ENCODE results near the gene GYPE.
"Not testable (repeated sequence)": the region's sequence is repeated elsewhere in the genome, so short reads cannot be mapped to it uniquely, and the experiment has no call there.

Gene GYPE

DNA sequence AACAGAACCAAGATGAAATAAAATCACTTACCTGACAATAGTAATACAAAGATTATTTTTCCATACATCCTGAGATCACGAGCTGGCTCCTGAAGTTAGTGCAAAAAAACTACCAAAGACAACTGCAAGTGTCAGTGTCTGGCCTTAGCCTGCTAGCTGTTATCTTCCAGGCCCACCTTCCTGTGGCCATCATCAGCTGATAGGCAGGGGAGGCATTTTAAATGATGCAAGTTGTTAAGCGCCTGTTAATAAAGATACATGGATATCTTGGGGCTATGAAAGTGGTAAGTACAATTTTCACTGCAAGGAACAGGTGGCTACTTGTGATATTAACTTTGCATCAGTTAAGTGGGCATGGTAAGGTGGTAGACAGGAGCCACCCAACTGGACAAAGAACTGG is at the start of gene GYPE:
TSS of gene GYPE (minus strand) at position 120 of the 400 bp plus-strand sequence. CDS start at position 68, 52 bp downstream.
- not testable (repeated sequence) for H3K27me3 Mint-ChIP-seq; DNase-seq (ENCODE audit: low spot score in 2 of 2); ATAC-seq (replicated peaks; ENCODE audit: extremely low read depth, poor library complexity, severe bottlenecking); H3K4me3 Mint-ChIP-seq; H3K27ac Mint-ChIP-seq (ENCODE audit: low read depth); H3K4me1 Mint-ChIP-seq; H3K9me3 Mint-ChIP-seq; H3K36me3 Mint-ChIP-seq (ENCODE audit: insufficient read depth)

- not testable (repeated sequence) for H3K4me3 Mint-ChIP-seq; H3K9me3 Mint-ChIP-seq; H3K36me3 Mint-ChIP-seq (ENCODE audit: insufficient read depth); H3K4me1 Mint-ChIP-seq; ATAC-seq (replicated peaks; ENCODE audit: extremely low read depth, poor library complexity, severe bottlenecking); H3K27ac Mint-ChIP-seq (ENCODE audit: low read depth); DNase-seq (ENCODE audit: low spot score in 2 of 2); H3K27me3 Mint-ChIP-seq
Measured at GRCh38 chr4:143951458-143951972, 46.2 kb upstream of the GYPE start.

DNA sequence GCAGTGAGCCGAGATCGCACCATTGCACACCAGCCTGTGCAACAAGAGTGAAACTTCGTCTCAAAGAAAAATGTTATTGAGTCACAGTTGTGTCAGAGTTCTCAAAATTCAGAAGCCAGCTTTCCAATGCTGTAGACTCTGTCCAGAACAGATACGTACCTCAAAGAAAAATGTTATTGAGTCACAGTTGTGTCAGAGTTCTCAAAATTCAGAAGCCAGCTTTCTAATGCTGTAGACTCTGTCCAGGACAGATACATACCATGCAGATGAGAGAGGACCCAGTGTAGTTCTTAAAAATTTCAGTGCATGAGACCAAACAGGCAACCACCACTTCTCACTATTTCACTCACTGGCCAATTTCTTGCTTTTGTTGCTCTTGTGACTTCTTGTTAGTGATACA is 45.6 kb upstream of the GYPE start:
- not testable (repeated sequence) for H3K9me3 Mint-ChIP-seq; H3K27me3 Mint-ChIP-seq; DNase-seq (ENCODE audit: low spot score in 2 of 2); H3K4me3 Mint-ChIP-seq; H3K36me3 Mint-ChIP-seq (ENCODE audit: insufficient read depth); H3K4me1 Mint-ChIP-seq; H3K27ac Mint-ChIP-seq (ENCODE audit: low read depth); ATAC-seq (replicated peaks; ENCODE audit: extremely low read depth, poor library complexity, severe bottlenecking)

GRCh38 chr4:143950185-143950584 is 44.8 kb upstream of the GYPE start:
- H3K36me3 Mint-ChIP-seq (ENCODE audit: insufficient read depth); H3K27me3 Mint-ChIP-seq; H3K9me3 Mint-ChIP-seq: not testable (repeated sequence)

GRCh38 chr4:143947493-143947892 is 42.1 kb upstream of the GYPE start:
- H3K27me3 Mint-ChIP-seq; ATAC-seq (replicated peaks; ENCODE audit: extremely low read depth, poor library complexity, severe bottlenecking); H3K27ac Mint-ChIP-seq (ENCODE audit: low read depth); H3K9me3 Mint-ChIP-seq; H3K4me3 Mint-ChIP-seq; H3K36me3 Mint-ChIP-seq (ENCODE audit: insufficient read depth); DNase-seq (ENCODE audit: low spot score in 2 of 2); H3K4me1 Mint-ChIP-seq: not testable (repeated sequence)

More at GRCh38 chr4:143950185-143950584, 44.8 kb upstream of the GYPE start:
- not testable (repeated sequence) for H3K4me1 Mint-ChIP-seq; H3K27ac Mint-ChIP-seq (ENCODE audit: low read depth); ATAC-seq (replicated peaks; ENCODE audit: extremely low read depth, poor library complexity, severe bottlenecking); H3K4me3 Mint-ChIP-seq; DNase-seq (ENCODE audit: low spot score in 2 of 2)

DNA sequence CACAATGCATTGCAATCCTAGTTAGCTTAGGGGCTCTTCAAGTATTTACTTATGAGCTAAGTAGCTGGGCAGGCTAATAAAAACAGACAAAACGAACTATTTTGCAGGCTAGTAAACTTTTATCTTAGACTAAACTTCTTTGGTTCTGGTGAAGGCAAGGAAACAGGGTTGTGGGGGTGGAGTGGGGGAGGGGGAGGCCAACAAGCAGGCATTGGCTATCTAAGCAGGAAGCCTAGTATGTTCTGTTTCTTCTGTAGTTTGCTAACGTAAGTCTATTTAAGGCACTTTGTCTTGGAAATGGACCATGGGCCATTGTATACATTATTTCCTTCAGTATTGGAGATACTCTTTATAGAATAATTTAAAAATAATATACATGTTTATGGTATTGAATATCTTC is 35.3 kb upstream of the GYPE start:
- not testable (repeated sequence) for H3K4me1 Mint-ChIP-seq; DNase-seq (ENCODE audit: low spot score in 2 of 2); H3K27ac Mint-ChIP-seq (ENCODE audit: low read depth); H3K4me3 Mint-ChIP-seq; H3K36me3 Mint-ChIP-seq (ENCODE audit: insufficient read depth); H3K9me3 Mint-ChIP-seq; H3K27me3 Mint-ChIP-seq; ATAC-seq (replicated peaks; ENCODE audit: extremely low read depth, poor library complexity, severe bottlenecking)

DNA sequence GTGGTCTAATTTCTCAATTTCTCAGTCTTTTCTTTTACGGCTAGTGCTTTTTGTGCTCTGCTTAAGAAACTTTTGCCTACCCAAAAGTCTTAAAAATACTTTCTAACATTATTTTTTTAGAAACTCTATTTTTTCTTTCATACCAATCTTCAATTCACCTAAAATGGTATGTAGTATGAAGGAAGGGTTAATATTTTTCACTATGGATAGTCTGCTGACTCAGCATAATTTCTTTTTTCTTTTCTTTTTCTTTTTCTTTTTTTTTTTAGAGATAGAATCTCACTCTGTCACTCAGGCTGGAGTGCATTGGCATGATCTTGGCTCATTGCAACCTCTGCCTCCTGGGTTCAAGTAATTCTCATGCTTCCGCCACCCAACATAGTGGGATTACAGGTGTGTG is 34.2 kb upstream of the GYPE start:
- Mint-ChIP-seq H3K4me3 (no peak overlapping the region), H3K9me3 (no peaks in the 10 kb centered on the region), H3K36me3 (ENCODE audit: insufficient read depth) (no peaks in the 10 kb centered on the region), H3K4me1 (no peaks in the 10 kb centered on the region), H3K27me3 (no peaks in the 10 kb centered on the region), H3K27ac (ENCODE audit: low read depth) (no peak overlapping the region)
- no peak for DNase-seq (ENCODE audit: low spot score in 2 of 2)
- no peak for ATAC-seq (replicated peaks; ENCODE audit: extremely low read depth, poor library complexity, severe bottlenecking)

GRCh38 chr4:143938890-143939289 is 33.5 kb upstream of the GYPE start:
- H3K27me3 Mint-ChIP-seq; H3K27ac Mint-ChIP-seq (ENCODE audit: low read depth); ATAC-seq (replicated peaks; ENCODE audit: extremely low read depth, poor library complexity, severe bottlenecking); H3K36me3 Mint-ChIP-seq (ENCODE audit: insufficient read depth); H3K4me3 Mint-ChIP-seq; DNase-seq (ENCODE audit: low spot score in 2 of 2); H3K9me3 Mint-ChIP-seq; H3K4me1 Mint-ChIP-seq: not testable (repeated sequence)

GRCh38 chr4:143921181-143921580 is 15.8 kb upstream of the GYPE start:
- no peak overlapping the region for H3K27ac Mint-ChIP-seq (ENCODE audit: low read depth)
- no peaks in the 10 kb centered on the region for H3K4me1 Mint-ChIP-seq
- H3K27me3 Mint-ChIP-seq = no peaks in the 10 kb centered on the region
- H3K36me3 Mint-ChIP-seq (ENCODE audit: insufficient read depth) = peaks cover 2% of the 10 kb centered on the region
- no peak overlapping the region for H3K4me3 Mint-ChIP-seq
- ATAC-seq (replicated peaks; ENCODE audit: extremely low read depth, poor library complexity, severe bottlenecking) (no peak), DNase-seq (ENCODE audit: low spot score in 2 of 2) (no peak)
- no peaks in the 10 kb centered on the region for H3K9me3 Mint-ChIP-seq

DNA sequence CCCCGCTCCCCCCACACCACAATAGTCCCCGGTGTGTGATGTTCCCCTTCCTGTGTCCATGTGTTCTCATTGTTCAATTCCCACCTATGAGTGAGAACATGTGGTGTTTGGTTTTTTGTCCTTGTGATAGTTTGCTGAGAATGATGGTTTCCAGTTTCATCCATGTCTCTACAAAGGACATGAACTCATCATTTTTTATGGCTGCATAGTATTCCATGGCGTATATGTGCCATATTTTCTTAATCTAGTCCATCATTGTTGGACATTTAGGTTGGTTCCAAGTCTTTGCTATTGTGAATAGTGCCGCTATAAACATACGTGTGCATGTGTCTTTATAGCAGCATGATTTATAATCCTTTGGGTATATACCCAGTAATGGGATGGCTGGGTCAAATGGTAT is 11.1 kb upstream of the GYPE start:
- H3K36me3 Mint-ChIP-seq (ENCODE audit: insufficient read depth); H3K9me3 Mint-ChIP-seq; H3K27ac Mint-ChIP-seq (ENCODE audit: low read depth); H3K27me3 Mint-ChIP-seq; H3K4me3 Mint-ChIP-seq; H3K4me1 Mint-ChIP-seq; DNase-seq (ENCODE audit: low spot score in 2 of 2); ATAC-seq (replicated peaks; ENCODE audit: extremely low read depth, poor library complexity, severe bottlenecking): not testable (repeated sequence)

GRCh38 chr4:143912478-143912877 is 7.1 kb upstream of the GYPE start:
- not testable (repeated sequence) for DNase-seq (ENCODE audit: low spot score in 2 of 2); H3K4me1 Mint-ChIP-seq; H3K36me3 Mint-ChIP-seq (ENCODE audit: insufficient read depth); ATAC-seq (replicated peaks; ENCODE audit: extremely low read depth, poor library complexity, severe bottlenecking); H3K27ac Mint-ChIP-seq (ENCODE audit: low read depth); H3K9me3 Mint-ChIP-seq
- H3K27me3 Mint-ChIP-seq = peaks cover 18% of the 10 kb centered on the region
- peak overlapping the region; percentile 40 for H3K4me3 Mint-ChIP-seq

GRCh38 chr4:143911528-143912417 is 6.4 kb upstream of the GYPE start:
- H3K36me3 Mint-ChIP-seq (ENCODE audit: insufficient read depth); H3K4me1 Mint-ChIP-seq; DNase-seq (ENCODE audit: low spot score in 2 of 2); H3K27ac Mint-ChIP-seq (ENCODE audit: low read depth); ATAC-seq (replicated peaks; ENCODE audit: extremely low read depth, poor library complexity, severe bottlenecking); H3K9me3 Mint-ChIP-seq: not testable (repeated sequence)
- H3K27me3 Mint-ChIP-seq = peaks cover 18% of the 10 kb centered on the region
- H3K4me3 Mint-ChIP-seq = peak overlapping the region; percentile 40

DNA sequence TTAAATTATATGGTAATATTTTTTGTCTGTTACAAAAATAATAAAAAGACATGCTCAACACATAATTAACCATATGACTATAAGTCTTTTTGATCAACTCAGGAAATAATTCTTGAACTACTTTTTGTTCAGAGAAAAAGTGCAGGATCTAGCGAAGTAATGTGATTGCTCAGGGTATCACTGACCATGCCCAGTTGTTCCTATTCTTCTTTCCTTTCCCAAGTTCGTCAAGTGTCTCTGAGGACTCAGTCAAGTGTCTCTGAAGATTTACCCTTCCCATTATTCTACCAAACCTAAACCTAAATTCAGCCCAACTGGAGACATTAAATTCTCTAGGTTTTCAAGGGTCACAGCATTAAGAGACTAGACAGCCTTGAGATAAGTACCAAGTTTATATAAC is 5.5 kb upstream of the GYPE start:
- not testable (repeated sequence) for DNase-seq (ENCODE audit: low spot score in 2 of 2); H3K4me1 Mint-ChIP-seq; H3K27ac Mint-ChIP-seq (ENCODE audit: low read depth); H3K9me3 Mint-ChIP-seq; ATAC-seq (replicated peaks; ENCODE audit: extremely low read depth, poor library complexity, severe bottlenecking); H3K36me3 Mint-ChIP-seq (ENCODE audit: insufficient read depth); H3K4me3 Mint-ChIP-seq
- peaks cover 18% of the 10 kb centered on the region for H3K27me3 Mint-ChIP-seq

Measured in central memory CD8-positive, alpha-beta T cell (primary cell).